ENCODE data around the gene HSP90AB1.
"Not testable (repeated sequence)": the region's sequence is repeated elsewhere in the genome, so short reads cannot be mapped to it uniquely, and the experiment has no call there.

The HSP90AB1 gene

GRCh38 chr6:44222486-44223318 is 24.2 kb upstream of the HSP90AB1 start:
- no peak for DNase-seq

- DNase-seq = peak; percentile 71
Measured at GRCh38 chr6:44223319-44224028, 23.4 kb upstream of the HSP90AB1 start, which contains the start of gene SLC29A1. SLC29A1 (plus strand) TSS chr6:44223595; CDS start chr6:44227314, 3,719 bp downstream.

GRCh38 chr6:44224029-44224964 is 22.6 kb upstream of the HSP90AB1 start:
- DNase-seq = no peak

- DNase-seq = no peak
Measured at GRCh38 chr6:44224965-44225305, 22.0 kb upstream of the HSP90AB1 start.

- DNase-seq = no peak
Measured at GRCh38 chr6:44225579-44226325, 21.1 kb upstream of the HSP90AB1 start.

- no peak for DNase-seq
Measured at GRCh38 chr6:44226368-44227147, 20.3 kb upstream of the HSP90AB1 start.

GRCh38 chr6:44227148-44227793 is 19.6 kb upstream of the HSP90AB1 start:
- DNase-seq = no peak

- no peak for DNase-seq
Measured at GRCh38 chr6:44228031-44228430, 18.9 kb upstream of the HSP90AB1 start.

- no peak for DNase-seq
Measured at GRCh38 chr6:44228433-44228832, 18.5 kb upstream of the HSP90AB1 start.

- no peak for DNase-seq
Measured at GRCh38 chr6:44228836-44229235, 18.1 kb upstream of the HSP90AB1 start.

GRCh38 chr6:44229376-44230033 is 17.4 kb upstream of the HSP90AB1 start:
- no peak for DNase-seq

GRCh38 chr6:44230034-44230675 is 16.7 kb upstream of the HSP90AB1 start:
- no peak for DNase-seq

GRCh38 chr6:44231426-44231825 is 15.5 kb upstream of the HSP90AB1 start:
- DNase-seq = not testable (repeated sequence)

- DNase-seq = no peak
Measured at GRCh38 chr6:44232676-44233566, 14.0 kb upstream of the HSP90AB1 start.

- no peak for DNase-seq
Measured at GRCh38 chr6:44233567-44234100, 13.3 kb upstream of the HSP90AB1 start.

GRCh38 chr6:44234101-44235025 is 12.5 kb upstream of the HSP90AB1 start:
- DNase-seq = no peak

- no peak for DNase-seq
Measured at GRCh38 chr6:44235269-44235668, 11.6 kb upstream of the HSP90AB1 start.
